Neural progenitor cell (in vitro differentiated cells): ENCODE results near the gene KIAA2012. TPM values are rescaled to one million over a fixed set of nuclear protein-coding genes. Genes with fewer than 3 reads are reported as not detected.

ENCODE experiments used
- DNase-seq: peaks from one replicate; pipeline ENCODE4 v3.0.0-alpha.2; 2016; ENCODE audit warnings: low spot score
- H2AFZ ChIP-seq: fragments of 200-600 bp; sonication (generic); replicated peaks from 2 replicates; pipeline ENCODE4 v1.6.1; 2016; ENCODE audit warnings: antibody characterized with exemption
- H3F3A ChIP-seq: fragments of 200-600 bp; sonication (generic); 2 replicates; pipeline ENCODE4 v1.6.1; 2016; ENCODE audit warnings: antibody characterized with exemption, low read depth
- H3K27ac ChIP-seq: fragments of 200-600 bp; sonication (generic); 2 replicates; pipeline ENCODE4 v1.5.1; 2016; ENCODE audit warnings: mild to moderate bottlenecking
- H3K27me3 ChIP-seq: fragments of 200-600 bp; sonication (generic); 2 replicates; pipeline ENCODE4 v1.6.1; 2016; ENCODE audit warnings: mild to moderate bottlenecking, moderate library complexity
- H3K36me3 ChIP-seq: fragments of 200-600 bp; sonication (generic); 2 replicates; pipeline ENCODE4 v1.5.1; 2016
- H3K4me1 ChIP-seq: fragments of 200-600 bp; sonication (generic); 2 replicates; pipeline ENCODE4 v1.6.1; 2016; ENCODE audit warnings: mixed run types
- H3K4me2 ChIP-seq: fragments of 200-600 bp; sonication (generic); 2 replicates; pipeline ENCODE4 v1.6.1; 2016
- H3K4me3 ChIP-seq: fragments of 200-600 bp; sonication (generic); 2 replicates; pipeline ENCODE4 v1.5.1; 2016
- H3K79me2 ChIP-seq: fragments of 200-600 bp; sonication (generic); 2 replicates; pipeline ENCODE4 v1.6.1; 2016; ENCODE audit warnings: low read depth
- H3K9ac ChIP-seq: fragments of 200-600 bp; sonication (generic); 2 replicates; pipeline ENCODE4 v1.6.1; 2016
- H3K9me3 ChIP-seq: fragments of 200-600 bp; sonication (generic); 2 replicates; pipeline ENCODE4 v1.5.1; 2016; ENCODE audit warnings: low read depth
- H4K20me1 ChIP-seq: fragments of 200-600 bp; sonication (generic); 2 replicates; pipeline ENCODE4 v1.6.1; 2016; ENCODE audit warnings: low read depth
- H3K27ac Mint-ChIP-seq: 3 replicates; pipeline ENCODE4 v1.8.0; 2021; ENCODE audit warnings: mixed read lengths
- H3K27me3 Mint-ChIP-seq: 2 replicates; pipeline ENCODE4 v1.8.0; 2022; ENCODE audit warnings: low read depth, mild to moderate bottlenecking, inconsistent platforms, moderate library complexity, mixed read lengths; ENCODE audit not compliant: insufficient read depth
- H3K36me3 Mint-ChIP-seq: 3 replicates; pipeline ENCODE4 v1.8.0; 2021; ENCODE audit warnings: mixed read lengths
- H3K4me1 Mint-ChIP-seq: 3 replicates; pipeline ENCODE4 v1.8.0; 2021; ENCODE audit warnings: mixed read lengths
- H3K4me3 Mint-ChIP-seq: 3 replicates; pipeline ENCODE4 v1.8.0; 2021; ENCODE audit warnings: mild to moderate bottlenecking, moderate library complexity, mixed read lengths
- H3K9me3 Mint-ChIP-seq: 3 replicates; pipeline ENCODE4 v1.8.0; 2020; ENCODE audit warnings: mixed read lengths
- EZH2 ChIP-seq: fragments of 200-600 bp; sonication (generic); IDR thresholded peaks from 2 replicates; pipeline ENCODE4 v1.6.1; 2017; ENCODE audit warnings: antibody characterized with exemption, mild to moderate bottlenecking, moderate library complexity
- EZH2phosphoT487 ChIP-seq: fragments of 200-600 bp; sonication (generic); IDR thresholded peaks from 2 replicates; pipeline ENCODE4 v1.6.1; 2017; ENCODE audit warnings: antibody characterized with exemption
- total RNA-seq: library from RNA; depleted of rRNA; stranded (reverse); fragments of >200 nt; gene quantifications from 2 replicates; pipeline ENCODE4 v1.2.3, GENCODE V29; 2015; ENCODE audit warnings: low replicate concordance
- TF ChIP-seq, protein P1 (sequence below): fragments of 200-600 bp; sonication (generic); IDR thresholded peaks from 2 replicates; pipeline ENCODE4 v1.5.1; 2017; ENCODE audit warnings: antibody characterized with exemption, mild to moderate bottlenecking

KIAA2012 gene
- total RNA-seq, 1 donor from 2014 or later: not detected

DNA sequence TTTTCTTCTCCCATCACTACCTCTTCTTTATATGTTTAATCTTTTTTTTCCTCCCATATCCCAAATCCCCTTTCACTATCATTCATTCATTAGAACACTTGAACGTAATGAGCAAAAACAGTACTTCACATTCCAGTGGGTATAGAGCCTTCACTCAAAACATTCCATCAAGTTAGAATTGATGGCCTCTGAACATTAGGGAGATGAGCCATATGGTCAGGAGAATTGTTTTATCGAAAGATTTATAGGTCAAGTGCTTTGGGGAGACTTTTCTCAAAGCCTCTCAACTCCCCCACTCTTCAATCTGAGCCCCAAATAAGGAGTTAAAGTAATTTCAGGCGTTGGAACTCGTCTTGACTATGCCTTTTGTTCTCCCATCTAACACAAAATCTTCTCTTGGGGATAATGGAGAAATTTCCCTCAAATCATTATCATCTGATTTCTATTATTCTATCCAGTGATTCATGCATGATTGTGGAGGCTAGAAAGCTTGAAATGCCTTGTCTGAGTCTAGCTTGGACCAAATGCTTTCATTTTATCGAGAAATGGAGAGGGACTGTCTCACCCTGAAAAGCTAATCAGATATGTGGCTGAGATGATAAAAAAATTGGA is 79.2 kb downstream of the KIAA2012 start:
- H3K27me3 Mint-ChIP-seq: no peaks in the 10 kb centered on the region
- no peak for DNase-seq
- Histone ChIP-seq H3K4me3 (no peak overlapping the region), H3K4me1 (peaks cover 37% of the 10 kb centered on the region), H3K27ac (no peak overlapping the region), H3K27me3 (peaks cover 68% of the 10 kb centered on the region), H2AFZ (no peak overlapping the region), H4K20me1 (peaks cover 5% of the 10 kb centered on the region), H3K36me3 (no peaks in the 10 kb centered on the region), H3F3A (peaks cover 34% of the 10 kb centered on the region), H3K9ac (no peak overlapping the region), H3K9me3 (no peaks in the 10 kb centered on the region), H3K79me2 (no peaks in the 10 kb centered on the region), H3K4me2 (no peak overlapping the region)
- H3K4me3 Mint-ChIP-seq: no peak overlapping the region
- H3K36me3 Mint-ChIP-seq: peaks cover 2% of the 10 kb centered on the region
- no peaks in the 10 kb centered on the region for H3K9me3 Mint-ChIP-seq
- TF ChIP-seq, protein P1, sequence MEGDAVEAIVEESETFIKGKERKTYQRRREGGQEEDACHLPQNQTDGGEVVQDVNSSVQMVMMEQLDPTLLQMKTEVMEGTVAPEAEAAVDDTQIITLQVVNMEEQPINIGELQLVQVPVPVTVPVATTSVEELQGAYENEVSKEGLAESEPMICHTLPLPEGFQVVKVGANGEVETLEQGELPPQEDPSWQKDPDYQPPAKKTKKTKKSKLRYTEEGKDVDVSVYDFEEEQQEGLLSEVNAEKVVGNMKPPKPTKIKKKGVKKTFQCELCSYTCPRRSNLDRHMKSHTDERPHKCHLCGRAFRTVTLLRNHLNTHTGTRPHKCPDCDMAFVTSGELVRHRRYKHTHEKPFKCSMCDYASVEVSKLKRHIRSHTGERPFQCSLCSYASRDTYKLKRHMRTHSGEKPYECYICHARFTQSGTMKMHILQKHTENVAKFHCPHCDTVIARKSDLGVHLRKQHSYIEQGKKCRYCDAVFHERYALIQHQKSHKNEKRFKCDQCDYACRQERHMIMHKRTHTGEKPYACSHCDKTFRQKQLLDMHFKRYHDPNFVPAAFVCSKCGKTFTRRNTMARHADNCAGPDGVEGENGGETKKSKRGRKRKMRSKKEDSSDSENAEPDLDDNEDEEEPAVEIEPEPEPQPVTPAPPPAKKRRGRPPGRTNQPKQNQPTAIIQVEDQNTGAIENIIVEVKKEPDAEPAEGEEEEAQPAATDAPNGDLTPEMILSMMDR: no peak
- no peak for TF ChIP-seq EZH2phosphoT487
- no peak for TF ChIP-seq EZH2
- no peak overlapping the region for H3K27ac Mint-ChIP-seq
- H3K4me1 Mint-ChIP-seq: peaks cover 52% of the 10 kb centered on the region

DNA sequence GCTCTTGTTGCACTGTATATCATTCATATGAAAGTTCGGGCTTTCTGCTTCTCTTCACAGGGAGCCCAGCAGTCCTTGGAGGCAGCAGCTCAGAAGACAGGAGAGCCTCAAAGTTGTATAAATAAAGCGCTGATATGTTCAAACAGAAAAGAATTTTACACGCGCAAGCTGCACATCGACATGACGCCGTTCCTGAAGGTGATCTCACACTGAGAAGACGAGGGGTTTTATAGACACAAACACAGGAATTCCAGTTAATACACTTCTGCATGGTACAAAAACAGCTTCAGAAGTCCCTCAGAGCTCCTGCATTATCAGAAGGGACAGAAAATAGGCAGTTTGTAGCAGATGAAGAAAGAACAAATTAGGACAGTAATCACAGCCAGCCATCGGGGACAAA is 81.6 kb downstream of the KIAA2012 start:
- Histone ChIP-seq H4K20me1 (peaks cover 3% of the 10 kb centered on the region), H2AFZ (no peak overlapping the region), H3K27ac (no peak overlapping the region), H3K9me3 (no peaks in the 10 kb centered on the region), H3K4me1 (peaks cover 13% of the 10 kb centered on the region), H3K4me2 (no peak overlapping the region), H3K36me3 (no peaks in the 10 kb centered on the region), H3K9ac (no peak overlapping the region), H3F3A (peaks cover 10% of the 10 kb centered on the region), H3K4me3 (no peak overlapping the region), H3K27me3 (peaks cover 60% of the 10 kb centered on the region), H3K79me2 (no peaks in the 10 kb centered on the region)
- no peak for DNase-seq
- Mint-ChIP-seq H3K27ac (no peak overlapping the region), H3K4me3 (no peak overlapping the region), H3K4me1 (peaks cover 34% of the 10 kb centered on the region), H3K36me3 (peaks cover 2% of the 10 kb centered on the region), H3K9me3 (no peaks in the 10 kb centered on the region), H3K27me3 (no peaks in the 10 kb centered on the region)
- TF ChIP-seq EZH2 (no peak), EZH2phosphoT487 (no peak)
- TF ChIP-seq, protein P1: no peak

DNA sequence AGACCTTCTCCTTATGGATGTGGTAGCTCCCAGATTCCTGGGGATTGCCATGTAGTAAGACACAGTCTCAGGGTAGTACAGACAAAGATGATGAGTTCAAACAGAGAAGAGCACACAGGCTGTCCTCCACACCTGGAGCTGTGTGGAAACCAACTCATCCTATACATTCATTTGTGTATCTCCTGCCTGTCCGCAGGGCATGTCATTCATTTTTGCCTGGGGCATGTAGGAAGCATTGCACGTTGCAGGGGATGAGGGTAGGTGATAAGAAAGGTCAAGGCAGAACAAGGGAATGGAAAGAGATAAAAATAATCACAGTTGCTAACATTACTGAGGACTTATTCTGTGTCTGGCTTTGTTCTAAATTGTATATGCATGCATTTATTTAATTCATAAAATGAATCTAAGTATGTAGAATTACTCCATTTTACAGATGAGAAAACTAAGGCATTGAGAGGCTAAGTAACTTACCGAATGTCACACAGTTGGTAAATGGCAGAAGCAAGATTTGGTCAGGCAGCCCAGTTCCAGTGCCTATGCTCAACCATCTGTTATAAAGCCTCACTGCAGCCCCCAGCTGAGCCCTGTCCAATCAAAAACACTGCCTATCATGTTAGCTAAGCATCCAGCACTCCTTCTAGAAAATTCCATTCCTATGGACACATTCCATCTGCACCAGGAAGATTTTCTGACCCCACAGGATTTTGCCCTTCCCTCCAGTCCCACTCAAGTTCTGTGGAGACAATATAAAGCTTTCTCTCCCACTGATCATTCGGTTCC is 84.3 kb downstream of the KIAA2012 start:
- TF ChIP-seq EZH2phosphoT487 (no peak), EZH2 (no peak)
- Histone ChIP-seq H3K27ac (no peak overlapping the region), H3K79me2 (no peaks in the 10 kb centered on the region), H3F3A (peaks cover 8% of the 10 kb centered on the region), H3K27me3 (peaks cover 35% of the 10 kb centered on the region), H2AFZ (no peak overlapping the region), H3K9ac (no peak overlapping the region), H3K4me3 (no peak overlapping the region), H3K9me3 (no peaks in the 10 kb centered on the region), H3K36me3 (no peaks in the 10 kb centered on the region), H3K4me2 (no peak overlapping the region), H3K4me1 (peaks cover 7% of the 10 kb centered on the region), H4K20me1 (no peaks in the 10 kb centered on the region)
- H3K27me3 Mint-ChIP-seq: peaks cover 2% of the 10 kb centered on the region
- H3K36me3 Mint-ChIP-seq: peaks cover 2% of the 10 kb centered on the region
- H3K4me3 Mint-ChIP-seq: no peak overlapping the region
- H3K27ac Mint-ChIP-seq: no peak overlapping the region
- DNase-seq: no peak
- peaks cover 29% of the 10 kb centered on the region for H3K4me1 Mint-ChIP-seq
- H3K9me3 Mint-ChIP-seq: no peaks in the 10 kb centered on the region

DNA sequence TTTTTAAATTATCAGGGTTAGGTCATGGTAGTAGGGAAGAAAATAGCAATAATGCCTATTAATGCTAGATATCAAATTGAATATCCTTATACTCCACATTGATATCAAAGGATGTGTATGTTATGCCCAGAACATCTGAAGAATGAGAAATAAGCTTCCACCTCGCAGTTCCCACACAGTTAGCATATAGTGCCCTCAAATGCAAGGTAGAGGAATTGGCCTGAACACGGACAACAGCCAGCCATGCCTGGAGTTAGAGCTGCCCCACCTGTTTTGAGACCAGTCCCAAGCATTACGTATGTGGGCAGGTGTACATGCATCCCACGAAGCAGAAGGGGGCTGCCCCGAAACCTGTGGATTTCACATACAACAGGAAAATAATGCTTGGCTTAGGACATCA is 85.7 kb downstream of the KIAA2012 start:
- Histone ChIP-seq H3K36me3 (no peaks in the 10 kb centered on the region), H3F3A (peaks cover 14% of the 10 kb centered on the region), H4K20me1 (peaks cover 2% of the 10 kb centered on the region), H3K9ac (no peak overlapping the region), H3K4me2 (no peak overlapping the region), H3K9me3 (no peaks in the 10 kb centered on the region), H3K79me2 (no peaks in the 10 kb centered on the region), H3K4me3 (no peak overlapping the region), H3K27me3 (peaks cover 31% of the 10 kb centered on the region), H3K27ac (no peak overlapping the region), H2AFZ (no peak overlapping the region), H3K4me1 (peaks cover 9% of the 10 kb centered on the region)
- H3K9me3 Mint-ChIP-seq: no peaks in the 10 kb centered on the region
- no peak overlapping the region for H3K4me3 Mint-ChIP-seq
- peaks cover 2% of the 10 kb centered on the region for H3K27me3 Mint-ChIP-seq
- TF ChIP-seq EZH2 (no peak), EZH2phosphoT487 (no peak)
- TF ChIP-seq, protein P1: peak; percentile 43
- H3K36me3 Mint-ChIP-seq: no peaks in the 10 kb centered on the region
- no peak overlapping the region for H3K27ac Mint-ChIP-seq
- H3K4me1 Mint-ChIP-seq: peaks cover 27% of the 10 kb centered on the region
- no peak for DNase-seq
